Measurements from ENCODE around the gene DUOXA2. TPM values are rescaled to one million over a fixed set of nuclear protein-coding genes. Genes with fewer than 3 reads are reported as not detected.

Gene DUOXA2
- total RNA-seq, 1 experiment from 2014 or later, result not detected

DNA sequence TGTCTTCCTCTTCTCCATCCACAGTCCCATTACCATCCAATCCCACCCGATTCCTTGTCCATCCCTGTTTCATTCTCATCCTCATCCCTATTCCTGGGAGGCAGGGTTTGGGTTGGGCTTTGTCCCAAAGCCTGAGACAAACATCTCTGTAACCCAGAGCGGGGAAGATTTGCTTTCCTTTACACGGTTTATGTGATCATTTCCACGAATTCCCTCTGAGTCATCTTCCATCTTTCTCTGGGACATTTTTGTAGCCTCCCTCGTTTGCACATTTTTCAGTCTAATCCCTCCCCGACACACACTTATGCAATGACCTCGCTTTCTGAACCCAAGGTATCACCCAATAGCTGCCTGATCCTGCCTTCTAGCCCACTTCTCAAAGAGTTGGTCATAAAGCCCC lies 23.0 kb upstream of the DUOXA2 start:
- ChIA-PET POLR2A (ENCODE audit: unreplicated experiment) (no interaction called here), CTCF (no interaction called here)
- no peak overlapping the region for H3K4me3 ChIP-seq (ENCODE audit: low read length)
- no peak overlapping the region for H3K9ac ChIP-seq (ENCODE audit: low read length)
- intact Hi-C loops (cut with micrococcal nuclease), result no loop called here
- no peaks in the 10 kb centered on the region for H3K79me2 ChIP-seq (ENCODE audit: low read length)
- H3K4me1 ChIP-seq (ENCODE audit: insufficient read depth, low read length), result no peaks in the 10 kb centered on the region
- no peaks in the 10 kb centered on the region for H3F3A ChIP-seq (ENCODE audit: low read length, unreplicated experiment)
- no peak for TF ChIP-seq EZH2 (IDR thresholded peaks at IDR 0.05; ENCODE audit: low read length, unreplicated experiment)
- TF ChIP-seq, protein P1, sequence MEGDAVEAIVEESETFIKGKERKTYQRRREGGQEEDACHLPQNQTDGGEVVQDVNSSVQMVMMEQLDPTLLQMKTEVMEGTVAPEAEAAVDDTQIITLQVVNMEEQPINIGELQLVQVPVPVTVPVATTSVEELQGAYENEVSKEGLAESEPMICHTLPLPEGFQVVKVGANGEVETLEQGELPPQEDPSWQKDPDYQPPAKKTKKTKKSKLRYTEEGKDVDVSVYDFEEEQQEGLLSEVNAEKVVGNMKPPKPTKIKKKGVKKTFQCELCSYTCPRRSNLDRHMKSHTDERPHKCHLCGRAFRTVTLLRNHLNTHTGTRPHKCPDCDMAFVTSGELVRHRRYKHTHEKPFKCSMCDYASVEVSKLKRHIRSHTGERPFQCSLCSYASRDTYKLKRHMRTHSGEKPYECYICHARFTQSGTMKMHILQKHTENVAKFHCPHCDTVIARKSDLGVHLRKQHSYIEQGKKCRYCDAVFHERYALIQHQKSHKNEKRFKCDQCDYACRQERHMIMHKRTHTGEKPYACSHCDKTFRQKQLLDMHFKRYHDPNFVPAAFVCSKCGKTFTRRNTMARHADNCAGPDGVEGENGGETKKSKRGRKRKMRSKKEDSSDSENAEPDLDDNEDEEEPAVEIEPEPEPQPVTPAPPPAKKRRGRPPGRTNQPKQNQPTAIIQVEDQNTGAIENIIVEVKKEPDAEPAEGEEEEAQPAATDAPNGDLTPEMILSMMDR (conservative IDR thresholded peaks at IDR 0.05; ENCODE audit: low read depth, low read length), result no peak
- TF ChIP-seq EZH2phosphoT487 (IDR thresholded peaks at IDR 0.05; ENCODE audit: borderline replicate concordance, low read length), result no peak
- ATAC-seq (no peak), DNase-seq (no peak)
- H2AFZ ChIP-seq (ENCODE audit: low read length), result no peak overlapping the region
- BruUV-seq (replicated peaks), result no TSS peak
- H3K27ac ChIP-seq (ENCODE audit: low read length), result no peak overlapping the region
- H3K4me2 ChIP-seq (ENCODE audit: low read length), result no peak overlapping the region
- no peaks in the 10 kb centered on the region for H3K36me3 ChIP-seq (ENCODE audit: low read depth, low read length)
- H3K9me2 ChIP-seq (replicated peaks; ENCODE audit: low read length), result no peaks in the 10 kb centered on the region
- H4K20me1 ChIP-seq (ENCODE audit: low read length), result no peaks in the 10 kb centered on the region
- H3K9me3 ChIP-seq (ENCODE audit: low read length), result no peaks in the 10 kb centered on the region
- H3K27me3 ChIP-seq (ENCODE audit: low read length), result peaks cover 39% of the 10 kb centered on the region; the same call in 1 of the 2 replicates

DNA sequence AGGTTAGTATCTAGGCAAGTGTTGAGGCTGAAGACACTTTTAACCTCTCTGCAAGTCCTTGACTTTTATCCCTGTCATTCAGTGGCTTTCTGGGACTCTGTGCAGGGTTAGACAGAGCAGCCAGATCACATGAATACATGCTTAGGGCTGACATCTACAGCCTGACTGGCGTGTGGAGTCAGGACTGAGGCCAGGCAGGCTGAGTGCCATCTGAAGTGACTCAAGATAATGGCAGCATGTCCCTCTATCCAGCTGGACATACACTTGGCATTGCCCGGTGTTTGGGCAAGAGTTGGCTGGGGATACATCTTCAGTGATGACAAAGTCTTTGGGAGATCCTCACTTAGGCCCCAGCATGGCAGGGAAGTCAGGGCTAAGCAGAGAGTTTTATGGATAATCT lies 22.6 kb upstream of the DUOXA2 start:
- no peak overlapping the region for H3K27ac ChIP-seq (ENCODE audit: low read length)
- no peaks in the 10 kb centered on the region for H3K79me2 ChIP-seq (ENCODE audit: low read length)
- H4K20me1 ChIP-seq (ENCODE audit: low read length), result no peaks in the 10 kb centered on the region
- no peaks in the 10 kb centered on the region for H3K36me3 ChIP-seq (ENCODE audit: low read depth, low read length)
- intact Hi-C loops (cut with micrococcal nuclease), result no loop called here
- H3K9ac ChIP-seq (ENCODE audit: low read length), result no peak overlapping the region
- H2AFZ ChIP-seq (ENCODE audit: low read length), result no peak overlapping the region
- ChIA-PET CTCF (no interaction called here), POLR2A (ENCODE audit: unreplicated experiment) (no interaction called here)
- H3K4me3 ChIP-seq (ENCODE audit: low read length), result no peak overlapping the region
- H3K9me3 ChIP-seq (ENCODE audit: low read length), result no peaks in the 10 kb centered on the region
- ATAC-seq (no peak), DNase-seq (no peak)
- TF ChIP-seq, protein P1 (conservative IDR thresholded peaks at IDR 0.05; ENCODE audit: low read depth, low read length), result no peak
- TF ChIP-seq EZH2 (IDR thresholded peaks at IDR 0.05; ENCODE audit: low read length, unreplicated experiment) (no peak), EZH2phosphoT487 (IDR thresholded peaks at IDR 0.05; ENCODE audit: borderline replicate concordance, low read length) (no peak)
- H3K27me3 ChIP-seq (ENCODE audit: low read length), result peaks cover 39% of the 10 kb centered on the region; the same call in 1 of the 2 replicates
- no peaks in the 10 kb centered on the region for H3F3A ChIP-seq (ENCODE audit: low read length, unreplicated experiment)
- no peaks in the 10 kb centered on the region for H3K4me1 ChIP-seq (ENCODE audit: insufficient read depth, low read length)
- no TSS peak for BruUV-seq (replicated peaks)
- no peaks in the 10 kb centered on the region for H3K9me2 ChIP-seq (replicated peaks; ENCODE audit: low read length)
- H3K4me2 ChIP-seq (ENCODE audit: low read length), result no peak overlapping the region

DNA sequence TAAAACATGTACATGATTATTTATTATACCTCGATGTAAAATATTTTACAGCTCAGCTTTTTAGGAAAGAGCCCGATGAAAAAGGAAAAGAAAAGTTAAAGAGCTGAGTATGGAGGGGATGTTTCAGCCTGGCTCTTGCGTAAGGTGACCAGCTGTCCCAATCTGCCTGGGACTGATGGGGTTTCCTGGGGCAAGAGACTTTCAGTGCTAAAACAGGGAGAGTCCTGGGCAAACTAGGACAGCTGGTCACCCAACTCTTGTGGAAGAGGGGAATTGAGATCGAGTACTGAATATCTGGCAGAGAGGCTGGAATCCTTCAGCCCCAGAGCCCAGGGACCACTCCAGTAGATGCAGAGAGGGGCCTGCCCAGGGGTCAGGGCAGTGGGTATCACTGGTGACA lies 21.1 kb upstream of the DUOXA2 start:
- Histone ChIP-seq H3K79me2 (ENCODE audit: low read length) (no peaks in the 10 kb centered on the region), H3K9me3 (ENCODE audit: low read length) (no peaks in the 10 kb centered on the region), H2AFZ (ENCODE audit: low read length) (no peak overlapping the region), H3K36me3 (ENCODE audit: low read depth, low read length) (no peaks in the 10 kb centered on the region), H3K9ac (ENCODE audit: low read length) (no peak overlapping the region), H3K4me2 (ENCODE audit: low read length) (no peak overlapping the region), H3K27me3 (ENCODE audit: low read length) (0 out of 2 replicates have a peak, but pooled peaks cover 27% of the 10 kb centered on the region), H3F3A (ENCODE audit: low read length, unreplicated experiment) (no peaks in the 10 kb centered on the region), H3K27ac (ENCODE audit: low read length) (no peak overlapping the region), H3K4me1 (ENCODE audit: insufficient read depth, low read length) (no peaks in the 10 kb centered on the region), H4K20me1 (ENCODE audit: low read length) (no peaks in the 10 kb centered on the region), H3K4me3 (ENCODE audit: low read length) (no peak overlapping the region), H3K9me2 (replicated peaks; ENCODE audit: low read length) (no peaks in the 10 kb centered on the region)
- POLR2A ChIA-PET (ENCODE audit: unreplicated experiment), result no interaction called here
- ATAC-seq (no peak), DNase-seq (no peak)
- no TSS peak for BruUV-seq (replicated peaks)
- CTCF ChIA-PET, result no interaction called here
- intact Hi-C loops (cut with micrococcal nuclease), result no loop called here
- TF ChIP-seq EZH2phosphoT487 (IDR thresholded peaks at IDR 0.05; ENCODE audit: borderline replicate concordance, low read length), result no peak
- TF ChIP-seq EZH2 (IDR thresholded peaks at IDR 0.05; ENCODE audit: low read length, unreplicated experiment), result no peak
- TF ChIP-seq, protein P1 (conservative IDR thresholded peaks at IDR 0.05; ENCODE audit: low read depth, low read length), result no peak

Measured in PC-3 (cell line).